Measurements from ENCODE around the gene ANKRD34A. TPM values are rescaled to one million over a fixed set of nuclear protein-coding genes. Genes with fewer than 3 reads are reported as not detected.
"Not testable (repeated sequence)": the region's sequence is repeated elsewhere in the genome, so short reads cannot be mapped to it uniquely, and the experiment has no call there.

ANKRD34A gene
- total and polyA plus RNA-seq, 2 donors, result 0.21 to 1.4 TPM

GRCh38 chr1:145932522-145933009 lies 31.8 kb downstream of the ANKRD34A start:
- H3K27ac ChIP-seq (ENCODE audit: low read depth); H3K4me1 ChIP-seq (ENCODE audit: insufficient read depth); H3K4me3 ChIP-seq (ENCODE audit: low read depth, low read length); H3K36me3 ChIP-seq (ENCODE audit: insufficient read depth); DNase-seq (ENCODE audit: extremely low spot score): not testable (repeated sequence)
- WGBS, result 44% methylated on average over 9 of the region's 9 CpGs

GRCh38 chr1:145927916-145928643 lies 36.3 kb downstream of the ANKRD34A start:
- H3K4me3 ChIP-seq (ENCODE audit: low read depth, low read length), result peak overlapping the region; percentile 56
- DNase-seq (ENCODE audit: extremely low spot score), result no peak
- H3K36me3 ChIP-seq (ENCODE audit: insufficient read depth), result peaks cover 4% of the 10 kb centered on the region
- H3K4me1 ChIP-seq (ENCODE audit: insufficient read depth), result no peaks in the 10 kb centered on the region
- H3K27ac ChIP-seq (ENCODE audit: low read depth), result peak overlapping the region; percentile 87
- 64% methylated on average over 20 of the region's 20 CpGs for WGBS

GRCh38 chr1:145927063-145927886 lies 37.1 kb downstream of the ANKRD34A start, which contains the start of gene RBM8A:
RBM8A (minus strand) TSS chr1:145927484; CDS start chr1:145927426, 58 bp downstream.
- under 1% methylated on average over 41 of the region's 41 CpGs for WGBS
- DNase-seq (ENCODE audit: extremely low spot score), result peak; percentile 97
- H3K36me3 ChIP-seq (ENCODE audit: insufficient read depth), result peaks cover 4% of the 10 kb centered on the region
- peak within 1 kb of the TSS; percentile 87 for H3K27ac ChIP-seq (ENCODE audit: low read depth)
- peak within 1 kb of the TSS; percentile 56 for H3K4me3 ChIP-seq (ENCODE audit: low read depth, low read length)
- no peaks in the 10 kb centered on the region for H3K4me1 ChIP-seq (ENCODE audit: insufficient read depth)

- no peaks in the 10 kb centered on the region for H3K4me1 ChIP-seq (ENCODE audit: insufficient read depth)
- peak overlapping the region; percentile 56 for H3K4me3 ChIP-seq (ENCODE audit: low read depth, low read length)
- peak overlapping the region; percentile 79 for H3K27ac ChIP-seq (ENCODE audit: low read depth)
- 5% methylated on average over 19 of the region's 19 CpGs for WGBS
- H3K36me3 ChIP-seq (ENCODE audit: insufficient read depth), result peaks cover 4% of the 10 kb centered on the region
- no peak for DNase-seq (ENCODE audit: extremely low spot score)
Observed at GRCh38 chr1:145926686-145927062, 37.7 kb downstream of the ANKRD34A start.

GRCh38 chr1:145922266-145922665 lies 42.1 kb downstream of the ANKRD34A start:
- no peak for DNase-seq (ENCODE audit: extremely low spot score)
- 66% methylated on average over 2 of the region's 2 CpGs for whole genome bisulfite sequencing
- no peak overlapping the region for H3K4me3 ChIP-seq (ENCODE audit: low read depth, low read length)

GRCh38 chr1:145920297-145920696 lies 44.1 kb downstream of the ANKRD34A start:
- H3K27ac ChIP-seq (ENCODE audit: low read depth); H3K36me3 ChIP-seq (ENCODE audit: insufficient read depth); H3K4me3 ChIP-seq (ENCODE audit: low read depth, low read length); H3K4me1 ChIP-seq (ENCODE audit: insufficient read depth); DNase-seq (ENCODE audit: extremely low spot score): not testable (repeated sequence)
- 91% methylated on average over 2 of the region's 4 CpGs for WGBS

More at GRCh38 chr1:145922266-145922665, 42.1 kb downstream of the ANKRD34A start:
- Histone ChIP-seq H3K27ac (ENCODE audit: low read depth) (no peak overlapping the region), H3K36me3 (ENCODE audit: insufficient read depth) (peaks cover 2% of the 10 kb centered on the region), H3K4me1 (ENCODE audit: insufficient read depth) (peaks cover 4% of the 10 kb centered on the region)

- 8% methylated on average over 33 of the region's 33 CpGs for WGBS
- DNase-seq (ENCODE audit: extremely low spot score), result no peak
- peaks cover 4% of the 10 kb centered on the region for H3K4me1 ChIP-seq (ENCODE audit: insufficient read depth)
- peak overlapping the region; percentile 78 for H3K4me3 ChIP-seq (ENCODE audit: low read depth, low read length)
- peaks cover 4% of the 10 kb centered on the region for H3K36me3 ChIP-seq (ENCODE audit: insufficient read depth)
- H3K27ac ChIP-seq (ENCODE audit: low read depth), result peak overlapping the region; percentile 64
Observed at GRCh38 chr1:145918992-145919939, 45.1 kb downstream of the ANKRD34A start.

GRCh38 chr1:145918144-145918991 lies 46.0 kb downstream of the ANKRD34A start, which contains the start of gene PEX11B:
PEX11B (minus strand) TSS chr1:145918717; CDS start chr1:145918688, 29 bp downstream.
- Histone ChIP-seq H3K4me1 (ENCODE audit: insufficient read depth) (peaks cover 4% of the 10 kb centered on the region), H3K27ac (ENCODE audit: low read depth) (peak within 1 kb of the TSS; percentile 64), H3K36me3 (ENCODE audit: insufficient read depth) (peaks cover 4% of the 10 kb centered on the region), H3K4me3 (ENCODE audit: low read depth, low read length) (peak within 1 kb of the TSS; percentile 78)
- peak; percentile 90 for DNase-seq (ENCODE audit: extremely low spot score)
- WGBS, result under 1% methylated on average over 51 of the region's 51 CpGs

- H3K36me3 ChIP-seq (ENCODE audit: insufficient read depth), result peaks cover 2% of the 10 kb centered on the region
- peaks cover 4% of the 10 kb centered on the region for H3K4me1 ChIP-seq (ENCODE audit: insufficient read depth)
- DNase-seq (ENCODE audit: extremely low spot score), result no peak
- peak overlapping the region; percentile 78 for H3K4me3 ChIP-seq (ENCODE audit: low read depth, low read length)
- WGBS, result 72% methylated on average over 5 of the region's 5 CpGs
- H3K27ac ChIP-seq (ENCODE audit: low read depth), result peak overlapping the region; percentile 15
Observed at GRCh38 chr1:145917595-145917994, 46.8 kb downstream of the ANKRD34A start.

GRCh38 chr1:145916745-145917144 lies 47.6 kb downstream of the ANKRD34A start:
- H3K27ac ChIP-seq (ENCODE audit: low read depth), result no peak overlapping the region
- H3K4me1 ChIP-seq (ENCODE audit: insufficient read depth), result peaks cover 4% of the 10 kb centered on the region
- H3K4me3 ChIP-seq (ENCODE audit: low read depth, low read length), result no peak overlapping the region
- 82% methylated on average over 5 of the region's 5 CpGs for WGBS
- no peak for DNase-seq (ENCODE audit: extremely low spot score)
- H3K36me3 ChIP-seq (ENCODE audit: insufficient read depth), result peaks cover 2% of the 10 kb centered on the region

- peaks cover 2% of the 10 kb centered on the region for H3K36me3 ChIP-seq (ENCODE audit: insufficient read depth)
- no peak overlapping the region for H3K27ac ChIP-seq (ENCODE audit: low read depth)
- H3K4me1 ChIP-seq (ENCODE audit: insufficient read depth), result no peaks in the 10 kb centered on the region
- WGBS, result 79% methylated on average over 11 of the region's 11 CpGs
- H3K4me3 ChIP-seq (ENCODE audit: low read depth, low read length), result no peak overlapping the region
- DNase-seq (ENCODE audit: extremely low spot score), result no peak
Observed at GRCh38 chr1:145912128-145912641, 52.2 kb downstream of the ANKRD34A start.
